Testis (tissue), 2 donors: ENCODE data around the gene ALX1.

ENCODE experiments used
- POLR2A ChIP-seq: fragments of 450-650 bp; IDR thresholded peaks from one replicate; pipeline ENCODE4 v1.6.1; 2017; ENCODE audit warnings: antibody characterized with exemption, mild to moderate bottlenecking, moderate library complexity
- TF ChIP-seq, protein P1 (sequence below), 3 experiments: fragments of 450-650 bp in 2 of 3; fragments of 200-600 bp in 1 of 3; sonication (generic) in 1 of 3; IDR thresholded peaks; one replicate each; pipeline ENCODE4 v1.5.1; 2016 to 2019; ENCODE audit warnings: antibody characterized with exemption in 3 of 3, mild to moderate bottlenecking in 2 of 3, moderate library complexity in 1 of 3

DNA sequence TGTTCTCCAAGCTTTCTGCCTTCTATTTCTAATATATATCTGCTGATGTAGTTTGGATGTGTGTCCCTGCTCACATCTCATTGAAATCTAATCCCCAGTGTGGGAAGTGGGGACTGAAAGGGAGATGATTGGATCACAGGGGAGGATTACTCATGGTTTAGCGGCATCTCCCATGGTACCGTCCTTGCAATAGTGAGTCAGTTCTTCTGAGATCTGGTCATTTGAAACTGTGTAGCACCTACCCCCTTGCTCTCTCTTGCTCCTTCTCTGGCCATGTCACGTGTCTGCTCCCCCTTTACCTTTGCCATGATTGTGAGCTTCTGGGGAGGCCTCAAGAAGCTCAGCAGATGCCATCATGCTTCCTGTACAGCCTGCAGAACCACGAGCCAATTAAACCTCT is 26.2 kb upstream of the ALX1 start:
- TF ChIP-seq, protein P1, sequence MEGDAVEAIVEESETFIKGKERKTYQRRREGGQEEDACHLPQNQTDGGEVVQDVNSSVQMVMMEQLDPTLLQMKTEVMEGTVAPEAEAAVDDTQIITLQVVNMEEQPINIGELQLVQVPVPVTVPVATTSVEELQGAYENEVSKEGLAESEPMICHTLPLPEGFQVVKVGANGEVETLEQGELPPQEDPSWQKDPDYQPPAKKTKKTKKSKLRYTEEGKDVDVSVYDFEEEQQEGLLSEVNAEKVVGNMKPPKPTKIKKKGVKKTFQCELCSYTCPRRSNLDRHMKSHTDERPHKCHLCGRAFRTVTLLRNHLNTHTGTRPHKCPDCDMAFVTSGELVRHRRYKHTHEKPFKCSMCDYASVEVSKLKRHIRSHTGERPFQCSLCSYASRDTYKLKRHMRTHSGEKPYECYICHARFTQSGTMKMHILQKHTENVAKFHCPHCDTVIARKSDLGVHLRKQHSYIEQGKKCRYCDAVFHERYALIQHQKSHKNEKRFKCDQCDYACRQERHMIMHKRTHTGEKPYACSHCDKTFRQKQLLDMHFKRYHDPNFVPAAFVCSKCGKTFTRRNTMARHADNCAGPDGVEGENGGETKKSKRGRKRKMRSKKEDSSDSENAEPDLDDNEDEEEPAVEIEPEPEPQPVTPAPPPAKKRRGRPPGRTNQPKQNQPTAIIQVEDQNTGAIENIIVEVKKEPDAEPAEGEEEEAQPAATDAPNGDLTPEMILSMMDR (IDR thresholded peaks at IDR 0.05): no peak
- no peak for TF ChIP-seq POLR2A
